ENCODE data around the gene PPT1.
A peak's percentile ranks its signal among the peaks of the same experiment; 100 is the strongest.

PPT1 gene

GRCh38 chr1:40092241-40092640, 4.8 kb downstream of the PPT1 start:
- no peak for DNase-seq

DNA sequence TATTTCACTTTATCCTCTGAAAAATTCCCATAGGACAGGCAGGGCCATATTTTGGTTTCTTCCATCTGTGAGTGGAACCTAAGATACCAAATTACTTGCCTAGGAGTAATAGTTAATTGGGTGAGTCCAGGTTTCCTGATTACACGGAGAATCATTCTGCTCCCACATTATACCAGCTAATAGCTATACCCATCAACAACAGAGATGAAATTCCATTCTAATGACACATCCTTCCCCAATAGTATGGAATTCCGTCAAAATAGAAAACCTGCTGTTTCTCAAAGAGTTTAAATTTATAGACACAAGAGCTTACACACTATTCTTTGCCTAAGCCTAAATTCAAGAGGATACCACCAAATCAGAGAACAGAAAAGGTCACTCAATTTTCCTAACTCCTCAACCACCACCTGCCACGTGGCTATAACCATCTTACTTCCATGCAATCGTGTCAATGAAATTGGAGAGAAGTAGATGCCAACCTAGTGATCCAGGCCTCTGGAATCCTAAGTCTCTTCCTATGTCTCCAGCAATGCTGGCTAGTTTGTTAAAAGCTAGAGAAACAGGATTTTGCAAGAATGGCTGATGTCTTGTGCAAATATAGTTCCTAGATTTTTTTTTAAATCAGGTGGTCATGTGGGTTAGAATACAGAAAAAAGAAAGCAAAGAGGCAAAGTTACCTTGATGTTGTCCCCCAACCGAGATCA, 6.2 kb downstream of the PPT1 start:
- DNase-seq: no peak

DNA sequence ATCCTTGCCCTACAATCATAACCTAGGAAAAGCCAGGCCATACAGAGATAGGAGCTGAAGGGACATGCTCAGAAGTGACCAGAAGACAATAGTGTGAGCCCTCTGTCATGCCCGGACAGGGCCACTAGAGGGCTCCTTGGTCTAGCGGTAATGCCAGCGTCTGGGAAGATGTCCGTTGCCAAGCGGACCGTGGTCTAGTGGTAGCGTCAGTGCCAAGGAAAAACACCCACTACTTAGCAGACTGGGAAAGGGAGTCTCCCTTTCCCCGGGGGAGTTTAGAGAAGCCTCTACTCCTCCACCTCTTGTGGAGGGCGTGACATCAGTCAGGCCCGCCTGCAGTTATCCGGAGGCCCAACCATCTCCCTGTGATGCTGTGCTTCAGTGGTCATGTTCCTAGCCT, 12.3 kb downstream of the PPT1 start:
- peak; percentile 76 for DNase-seq

DNA sequence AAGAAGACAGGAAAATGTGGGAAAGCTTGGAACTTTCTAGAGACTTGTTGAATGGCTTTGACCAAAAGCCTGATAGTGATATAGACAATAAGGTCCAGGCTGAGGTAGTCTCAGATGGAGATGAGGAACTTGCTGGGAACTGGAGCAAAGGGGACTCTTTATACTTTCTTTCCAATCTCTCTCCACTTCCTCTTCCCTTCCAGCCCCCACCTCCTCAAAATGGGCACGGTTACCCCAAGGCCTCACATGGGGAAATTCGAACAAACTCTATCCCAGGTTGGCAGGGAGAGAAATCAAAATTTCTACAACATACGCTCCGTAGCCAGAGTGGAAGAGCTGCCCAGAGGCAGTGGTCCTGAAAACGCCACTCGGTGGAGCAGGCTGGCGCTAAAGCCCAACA, 15.2 kb downstream of the PPT1 start:
- no peak for DNase-seq

- no peak for DNase-seq
Observed at GRCh38 chr1:40079774-40080400, 17.2 kb downstream of the PPT1 start.

GRCh38 chr1:40078512-40079333, 18.3 kb downstream of the PPT1 start:
- peak; percentile 78 for DNase-seq

DNA sequence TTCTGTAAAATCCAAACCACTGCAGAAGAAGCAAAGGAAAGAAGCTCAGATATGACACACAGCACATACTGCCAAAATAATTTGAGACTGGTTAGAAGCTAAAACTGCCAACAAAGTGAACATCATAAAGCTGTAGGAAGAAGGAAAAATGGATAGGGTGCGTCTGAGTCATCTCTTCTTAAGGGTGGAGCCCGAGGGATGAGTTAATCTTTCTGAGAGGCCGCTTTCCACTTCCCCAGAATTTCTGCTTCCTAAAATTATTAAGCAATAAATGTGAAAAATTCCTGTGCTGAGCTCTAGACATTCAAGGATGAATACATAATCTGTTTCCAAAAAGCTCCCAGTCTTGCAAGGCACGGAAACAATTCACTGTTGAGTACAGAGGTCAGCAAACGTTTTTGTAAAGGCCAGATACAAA, 20.1 kb downstream of the PPT1 start:
- no peak for DNase-seq

- no peak for DNase-seq
Observed at GRCh38 chr1:40075266-40075665, 21.8 kb downstream of the PPT1 start.

GRCh38 chr1:40073062-40073461, 24.0 kb downstream of the PPT1 start:
- no peak for DNase-seq

DNA sequence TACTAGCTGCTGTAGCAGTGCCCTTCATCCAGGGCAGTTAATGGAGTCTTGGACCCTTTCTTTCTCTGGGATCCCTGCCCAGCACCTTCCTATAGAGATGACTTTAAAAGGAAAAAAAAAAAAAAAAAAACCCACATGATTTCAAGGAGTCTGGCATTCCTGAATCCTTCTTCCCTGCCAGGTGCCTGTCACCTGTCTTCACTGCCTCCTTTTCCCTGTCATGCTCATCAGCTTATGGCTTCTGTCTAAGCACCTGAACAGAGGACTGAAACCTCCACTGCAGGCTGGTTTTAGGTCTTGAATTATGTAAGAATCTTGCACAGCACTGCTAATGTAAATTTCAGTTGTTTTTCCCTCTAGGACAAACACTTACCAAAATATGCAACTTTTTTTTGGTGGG, 24.9 kb downstream of the PPT1 start:
- no peak for DNase-seq

DNA sequence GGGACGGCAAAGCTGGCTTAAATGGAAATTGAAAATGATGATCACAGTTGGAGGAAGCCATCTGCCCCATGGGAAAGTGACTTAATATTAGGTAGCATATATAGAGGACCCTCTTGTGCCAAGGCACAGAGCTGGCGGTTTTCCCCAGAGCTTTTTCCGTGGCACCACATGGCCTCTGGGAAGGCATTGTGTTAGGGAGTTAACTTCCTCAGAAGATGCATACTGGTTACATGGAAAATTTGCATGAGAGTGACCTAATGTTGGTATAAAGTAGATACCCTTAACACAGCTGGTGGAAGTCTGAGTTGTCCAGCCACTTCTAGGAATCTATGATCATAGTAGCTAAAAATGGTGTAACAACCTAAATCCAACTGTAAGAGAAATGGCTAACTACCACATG, 29.2 kb downstream of the PPT1 start:
- DNase-seq: no peak

- no peak for DNase-seq
Observed at GRCh38 chr1:40067023-40067422, 30.0 kb downstream of the PPT1 start.

DNA sequence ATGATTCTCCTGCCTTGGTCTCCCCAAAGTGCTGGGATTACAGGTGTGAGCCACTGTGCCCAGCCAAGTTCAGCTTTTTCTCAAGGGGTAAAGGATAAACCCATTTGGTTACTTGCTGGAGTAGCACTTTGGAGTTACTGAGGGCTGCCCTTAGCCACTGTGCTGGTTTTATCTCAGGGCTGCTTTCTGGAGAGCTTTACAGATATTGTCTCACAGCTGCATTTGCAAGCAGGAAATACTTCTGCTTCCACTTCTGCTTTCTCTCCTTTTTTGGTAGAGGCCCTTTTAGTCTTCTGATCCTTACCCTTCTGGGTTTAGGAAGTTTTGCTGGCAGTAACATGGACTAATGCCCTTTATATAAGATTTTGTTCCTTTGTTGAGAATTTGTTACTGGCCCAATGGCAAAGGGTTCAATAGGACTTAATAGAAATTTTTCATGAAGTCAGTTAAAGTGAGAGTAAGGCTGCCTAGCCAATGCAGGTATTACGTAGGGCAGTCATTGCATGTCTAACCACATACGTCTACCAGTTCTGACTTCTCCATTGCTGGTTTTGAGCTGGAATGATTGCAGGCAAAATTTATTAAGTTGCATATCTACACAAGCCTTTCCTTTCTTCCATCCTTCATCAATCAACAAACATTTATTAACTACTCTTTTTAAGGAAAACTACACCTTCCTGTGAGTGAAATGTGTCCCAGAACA, 32.1 kb downstream of the PPT1 start:
- no peak for DNase-seq

DNA sequence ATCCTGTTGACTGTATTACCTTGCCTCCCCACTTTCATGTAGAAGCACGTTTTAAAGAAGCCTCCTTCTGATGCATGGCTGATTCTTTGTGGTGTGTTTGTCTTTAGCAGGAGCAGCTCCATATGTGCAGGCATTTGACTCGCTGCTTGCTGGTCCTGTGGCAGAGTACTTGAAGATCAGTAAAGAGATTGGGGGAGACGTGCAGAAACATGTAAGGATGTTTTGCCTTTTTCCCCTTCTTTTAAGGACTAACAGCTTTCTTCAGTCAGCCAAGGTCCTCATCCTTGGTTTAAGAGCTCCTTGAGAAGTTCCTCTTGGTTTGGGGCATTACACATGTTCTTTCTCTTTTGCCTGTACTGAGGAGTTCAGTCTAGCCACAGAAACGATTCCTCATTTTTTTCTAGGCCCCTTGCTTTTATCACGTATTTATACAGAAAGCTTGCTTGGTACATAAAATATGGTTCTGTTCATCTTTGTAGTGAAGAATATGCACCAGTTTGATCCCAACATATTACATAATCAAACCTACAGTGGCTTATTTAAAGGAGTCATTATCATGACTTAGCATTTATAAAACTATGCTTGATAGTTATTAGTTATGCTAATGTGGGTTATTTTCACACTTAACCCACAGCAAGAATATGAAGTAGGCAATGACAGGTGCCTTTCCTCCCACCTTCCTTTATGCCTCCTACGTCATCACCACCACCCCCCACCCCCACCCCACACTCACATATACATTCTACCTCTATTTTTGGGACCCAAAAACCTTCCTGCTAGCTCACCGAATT, 36.9 kb downstream of the PPT1 start:
- DNase-seq: no peak

DNA sequence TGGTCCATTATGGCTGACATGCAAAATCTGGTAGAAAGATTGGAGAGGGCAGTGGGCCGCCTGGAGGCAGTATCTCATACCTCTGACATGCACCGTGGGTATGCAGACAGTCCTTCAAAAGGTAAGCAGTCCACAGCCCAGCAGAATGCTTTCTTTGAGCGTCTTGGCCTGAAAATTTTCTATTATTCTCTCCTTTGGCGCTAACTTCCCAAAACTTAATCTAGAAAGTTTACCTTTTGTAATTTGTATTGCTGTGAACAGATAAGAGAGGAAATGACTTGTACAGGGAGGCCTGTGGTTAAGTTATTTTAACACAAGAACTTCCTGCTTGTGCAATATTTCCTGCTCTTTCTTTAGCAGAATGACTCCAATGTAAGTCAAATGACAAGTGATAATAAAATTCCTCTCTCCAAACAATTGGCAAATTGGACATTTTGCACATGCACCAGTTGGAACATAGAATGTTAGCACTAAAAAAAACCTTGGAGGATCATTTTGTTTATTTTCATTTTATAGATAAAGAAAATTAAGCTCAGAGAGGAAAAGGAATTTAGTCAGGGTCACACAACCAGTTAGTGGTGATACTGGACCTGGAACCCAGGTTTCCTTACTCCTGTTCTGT, 37.6 kb downstream of the PPT1 start:
- DNase-seq: no peak

GRCh38 chr1:40058453-40059337, 38.4 kb downstream of the PPT1 start:
- no peak for DNase-seq

DNA sequence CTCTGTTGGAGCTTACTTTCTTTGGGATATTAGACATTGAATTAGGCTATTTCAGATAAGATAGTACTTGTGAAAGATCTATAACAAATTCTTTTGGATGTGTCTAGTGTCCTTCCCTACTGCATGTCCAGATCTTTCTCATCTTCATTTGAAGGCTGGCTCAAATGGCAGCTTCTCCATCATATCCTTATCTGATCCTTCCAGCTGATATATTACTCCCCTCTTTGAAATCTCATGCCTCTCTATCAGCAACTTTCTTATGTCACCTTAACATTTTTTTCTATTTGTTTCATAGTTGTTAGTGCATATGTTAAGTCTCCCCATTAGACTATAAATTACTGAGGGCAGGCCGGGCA, 39.0 kb downstream of the PPT1 start:
- DNase-seq: no peak

DNA sequence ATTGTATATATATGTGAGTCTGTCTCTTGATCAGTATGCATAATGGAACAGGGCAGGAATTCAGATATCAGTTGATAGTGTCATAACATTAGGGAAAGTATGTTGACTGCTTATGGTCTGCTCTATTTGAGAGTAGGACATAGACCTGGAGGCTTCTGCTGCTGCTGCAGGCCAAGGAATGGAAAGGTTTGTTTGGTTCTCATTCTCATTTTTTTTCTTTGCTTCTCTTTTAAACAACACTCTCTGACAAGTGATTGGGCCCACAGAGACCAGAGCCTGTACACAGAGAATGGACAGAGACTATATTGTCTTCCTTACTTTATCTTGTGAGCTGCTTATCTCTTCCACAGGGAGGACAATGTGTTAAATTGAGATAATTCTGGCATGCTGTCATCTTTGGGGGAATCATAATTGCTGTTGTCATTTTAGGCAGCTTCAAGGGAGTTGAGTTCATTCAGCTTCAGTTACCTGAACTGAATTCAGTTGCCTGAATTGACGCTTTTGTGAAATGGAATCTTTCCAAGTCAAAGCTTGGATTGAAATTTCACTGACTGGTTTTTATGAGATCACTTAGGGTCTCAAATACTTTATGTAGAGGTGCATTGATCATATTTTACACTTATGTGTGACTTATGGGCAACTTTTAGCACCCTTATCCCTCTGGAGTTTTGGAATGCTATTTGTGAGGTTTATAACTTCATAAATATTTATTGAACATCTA, 39.6 kb downstream of the PPT1 start:
- no peak for DNase-seq

- DNase-seq: no peak
Observed at GRCh38 chr1:40056519-40057309, 40.3 kb downstream of the PPT1 start.
